Stimulated activated CD8-positive, alpha-beta memory T cell treated with anti-CD3 and anti-CD28 coated beads, Interleukin-7, amount 100 ng/mL, for 4 hours (primary cell): ENCODE data around the gene SHROOM3.

Experiments used
- DNase-seq, 2 donors: peaks; one replicate each; pipeline ENCODE4 v3.0.0-alpha.2; 2020; ENCODE audit warnings: low read depth in 2 of 2

Gene SHROOM3

DNA sequence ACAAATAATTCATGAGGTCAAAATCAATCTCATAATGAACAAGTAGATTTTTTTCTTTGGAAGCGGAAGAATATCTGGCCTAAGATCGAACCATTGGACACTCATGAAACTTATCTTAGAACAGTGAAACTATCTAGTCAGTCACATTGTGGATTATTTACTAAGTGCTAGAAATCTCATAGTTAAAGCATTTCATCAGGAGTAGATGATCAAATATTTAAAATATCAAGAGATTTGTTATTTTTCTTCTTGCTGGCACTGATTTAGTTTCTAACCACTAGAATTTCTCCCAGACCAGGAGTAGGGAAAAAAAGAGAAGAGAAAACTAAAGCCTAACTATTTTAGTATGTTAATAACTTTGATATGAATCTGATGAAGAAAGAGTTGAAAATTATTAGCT lies 105.5 kb downstream of the SHROOM3 start:
- no peak for DNase-seq

- no peak for DNase-seq
Measured at GRCh38 chr4:76543378-76543777, 108.3 kb downstream of the SHROOM3 start.

DNA sequence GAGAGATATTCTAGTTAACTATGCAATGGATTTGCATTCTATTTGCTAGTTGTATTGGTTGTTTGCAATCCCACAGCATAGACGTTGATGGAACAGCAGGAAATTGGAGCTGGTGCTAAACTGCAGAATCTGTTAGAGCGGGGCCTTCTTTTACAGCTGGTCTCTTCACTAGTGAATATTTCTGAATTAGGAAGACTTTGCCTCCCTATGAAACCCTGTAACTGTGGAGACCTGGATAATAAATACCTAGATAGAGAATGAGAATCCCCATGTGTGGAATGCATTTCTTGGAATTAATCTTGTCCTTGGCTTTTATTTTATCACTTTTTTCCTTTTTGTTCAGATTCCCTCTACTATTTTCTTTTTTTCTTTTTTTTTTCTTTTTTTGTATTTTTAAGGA lies 109.7 kb downstream of the SHROOM3 start:
- no peak for DNase-seq

DNA sequence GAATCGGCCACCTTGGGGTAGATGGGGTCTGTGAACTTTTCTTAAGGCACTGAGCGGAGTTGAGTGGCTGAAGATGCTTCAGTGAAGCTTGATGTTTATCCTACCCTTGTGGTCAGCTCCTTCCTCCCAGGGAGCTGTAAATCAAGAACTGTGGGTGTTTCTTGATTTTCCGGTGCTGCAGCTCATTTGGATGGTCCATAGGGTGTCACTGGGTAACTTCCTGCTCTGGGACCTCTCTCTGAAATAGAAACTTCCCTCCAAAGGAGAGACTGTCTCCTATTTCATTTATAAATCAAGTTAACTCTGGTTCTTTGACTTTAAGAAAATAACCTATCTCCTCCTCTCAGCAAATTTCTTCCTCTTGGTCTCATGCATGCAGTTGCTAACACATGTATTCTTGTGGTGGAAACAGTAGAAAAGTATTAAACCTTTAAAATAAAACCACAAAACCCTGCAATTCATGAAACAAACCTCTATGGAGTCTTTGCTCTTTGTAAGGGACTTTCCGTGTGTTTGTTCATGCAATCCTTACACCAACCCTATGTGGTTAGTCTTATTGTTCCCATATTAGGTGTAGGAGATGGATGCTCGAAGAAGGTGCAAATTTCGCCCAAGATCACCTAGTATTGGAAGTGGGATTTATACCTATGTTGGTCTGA lies 110.3 kb downstream of the SHROOM3 start:
- DNase-seq = no peak

- no peak for DNase-seq
Measured at GRCh38 chr4:76546327-76546726, 111.3 kb downstream of the SHROOM3 start.

DNA sequence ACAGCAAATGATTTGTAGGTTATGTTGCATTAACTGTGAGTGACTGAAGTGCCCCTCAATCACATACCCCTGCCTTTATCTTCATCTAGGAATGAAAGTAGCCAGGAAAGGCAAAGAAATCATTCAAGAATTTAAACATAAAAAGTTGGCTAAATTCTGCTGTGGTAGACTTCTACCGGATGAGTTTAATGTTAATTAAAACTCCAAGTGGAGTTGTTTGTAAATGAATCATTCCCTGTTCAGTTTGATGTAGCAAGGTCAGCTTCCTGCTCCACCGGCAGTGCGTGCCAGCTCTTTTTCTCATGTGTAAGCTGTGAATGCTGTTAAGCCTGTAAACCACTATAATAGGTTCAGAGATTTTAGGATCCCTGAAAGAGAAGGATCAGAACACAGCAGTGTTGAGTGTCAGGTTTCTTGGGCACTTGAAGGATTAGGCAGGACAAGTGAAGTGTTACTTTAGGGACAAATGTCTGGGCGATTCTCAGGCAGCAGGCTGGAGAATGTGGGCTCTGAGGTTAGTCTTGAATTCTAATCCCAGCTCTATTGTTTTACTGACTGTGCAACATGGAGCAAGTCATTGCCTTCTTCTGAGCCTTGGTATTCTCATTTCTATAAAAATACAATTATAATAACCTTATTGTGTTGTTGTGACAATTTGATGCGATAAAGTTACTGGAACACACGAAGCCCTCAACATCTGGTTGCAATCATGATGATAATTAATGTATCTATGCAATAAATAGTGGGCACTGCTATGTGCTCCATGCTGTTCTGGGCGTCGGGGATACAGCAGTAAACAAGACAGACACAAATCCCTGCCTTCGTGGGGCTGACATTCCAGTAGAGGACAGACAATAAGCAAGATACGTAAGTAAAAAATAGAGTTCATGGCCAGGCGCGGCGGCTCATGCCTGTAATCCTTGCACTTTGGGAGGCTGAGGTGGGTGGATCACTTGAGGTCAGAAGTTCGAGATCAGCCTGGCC lies 112.0 kb downstream of the SHROOM3 start:
- DNase-seq = no peak

- no peak for DNase-seq
Measured at GRCh38 chr4:76548704-76549103, 113.7 kb downstream of the SHROOM3 start.

DNA sequence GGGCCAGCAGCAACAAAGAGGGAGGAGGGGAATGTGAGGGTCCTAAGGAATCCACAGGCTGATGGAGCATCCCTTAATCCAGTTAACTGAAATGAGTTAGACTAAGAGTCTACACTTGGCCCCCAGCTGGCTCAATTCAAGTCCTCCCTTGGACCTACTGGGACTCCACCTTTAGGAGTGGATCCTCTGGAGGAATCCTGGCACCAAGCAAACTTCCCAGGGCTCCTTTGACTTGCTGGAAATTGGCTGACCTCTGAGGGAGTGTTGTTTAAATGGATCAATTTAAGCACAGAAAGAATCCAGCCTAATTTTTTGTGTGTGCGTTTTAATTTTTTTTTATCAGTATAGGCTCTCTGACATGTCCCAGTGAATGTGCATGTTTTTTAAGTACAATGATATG lies 114.7 kb downstream of the SHROOM3 start:
- no peak for DNase-seq

DNA sequence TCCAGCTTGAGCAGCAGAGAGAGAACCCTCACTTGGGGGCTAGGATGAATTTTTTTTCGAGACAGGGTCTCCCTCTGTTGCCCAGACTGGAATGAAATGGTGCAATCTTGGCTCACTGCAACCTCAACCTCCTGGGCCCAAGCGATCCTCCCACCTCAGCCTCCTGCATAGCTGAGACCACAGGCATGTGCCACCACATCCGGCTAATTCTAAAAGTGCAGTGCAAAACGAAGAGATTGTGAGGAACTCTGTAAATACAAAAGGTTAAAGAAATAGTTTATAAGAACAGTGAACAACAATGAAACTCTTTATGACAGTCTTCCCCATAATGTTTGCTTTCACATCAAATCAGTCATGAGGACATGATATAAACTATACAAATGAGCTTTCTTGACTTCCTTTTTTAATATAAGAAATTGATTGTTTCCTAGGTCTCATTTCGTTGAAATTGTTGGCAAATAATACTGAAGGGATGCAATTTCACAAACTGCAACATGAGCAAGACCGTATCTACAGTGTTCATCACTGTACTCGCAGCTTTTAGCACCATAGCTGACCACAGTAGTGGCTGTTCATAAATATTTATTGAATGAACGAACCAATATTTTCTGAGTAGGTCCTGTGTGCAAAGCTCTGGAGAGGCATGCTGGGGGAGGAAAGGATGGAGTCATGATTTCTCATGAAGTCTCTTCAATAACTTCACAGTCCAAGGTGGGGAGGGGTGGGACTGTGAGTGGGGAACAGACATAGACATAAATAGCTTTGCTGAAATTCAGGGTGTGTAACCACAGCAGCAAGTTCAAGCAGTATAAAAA lies 116.1 kb downstream of the SHROOM3 start:
- no peak for DNase-seq

DNA sequence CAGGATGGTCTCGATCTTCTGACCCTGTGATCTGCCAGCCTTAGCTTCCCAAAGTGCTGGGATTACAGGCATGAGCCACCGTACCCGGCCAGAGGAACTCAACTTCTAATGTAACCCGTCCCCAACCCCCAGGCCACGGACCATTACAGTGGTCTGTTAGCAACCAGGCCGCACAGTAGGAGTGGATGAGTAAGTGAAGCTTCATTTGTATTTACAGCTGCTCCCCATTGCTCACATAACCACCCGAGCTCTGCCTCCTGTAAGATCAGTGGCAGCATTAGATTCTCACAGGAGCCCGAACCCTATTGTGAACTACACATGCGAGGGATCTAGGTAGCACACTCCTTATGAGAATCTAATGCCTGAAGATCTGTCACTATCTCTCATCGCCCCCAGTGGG lies 119.6 kb downstream of the SHROOM3 start:
- DNase-seq = no peak

- DNase-seq = no peak
Measured at GRCh38 chr4:76556452-76556851, 121.4 kb downstream of the SHROOM3 start.

GRCh38 chr4:76558396-76559235 lies 123.6 kb downstream of the SHROOM3 start:
- DNase-seq = no peak

DNA sequence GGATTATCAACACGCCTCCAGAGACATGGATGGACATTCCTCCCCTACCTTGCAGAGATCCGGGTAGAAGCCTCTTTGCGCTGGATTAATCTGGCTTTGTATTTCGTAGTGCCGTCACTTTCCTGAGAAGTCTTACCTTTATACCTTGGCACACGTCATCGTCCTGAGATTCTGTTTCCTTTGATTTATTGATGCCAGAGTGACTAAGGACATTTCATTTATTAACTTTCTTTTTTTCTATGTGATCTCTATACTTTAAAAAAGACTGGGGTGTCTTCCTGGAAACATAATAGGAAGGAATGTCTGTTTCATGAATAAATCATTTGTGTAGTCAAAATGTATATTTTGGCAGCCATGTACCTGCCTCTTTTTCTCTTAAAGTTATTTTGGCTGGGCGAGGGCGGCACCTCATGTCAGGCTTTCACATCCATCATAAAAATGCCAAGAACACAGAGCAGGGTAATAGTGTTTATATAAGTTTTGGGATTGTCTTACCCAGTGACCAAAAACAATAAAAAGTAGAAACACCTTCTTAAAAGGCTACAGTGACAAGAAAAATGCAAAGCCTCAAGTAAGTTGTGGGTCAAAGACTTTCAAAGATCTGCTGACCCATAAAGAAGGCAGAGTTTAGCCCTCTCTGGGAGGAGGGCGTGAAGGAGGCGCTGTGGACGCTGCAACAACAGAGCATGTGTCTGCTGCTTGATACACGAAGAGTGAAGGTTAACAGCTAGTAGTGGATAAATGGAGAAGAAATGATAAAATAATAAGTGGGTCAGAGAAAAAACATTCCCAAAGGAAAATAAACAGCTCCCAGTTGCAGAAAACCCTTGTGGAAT lies 124.4 kb downstream of the SHROOM3 start:
- DNase-seq = no peak

DNA sequence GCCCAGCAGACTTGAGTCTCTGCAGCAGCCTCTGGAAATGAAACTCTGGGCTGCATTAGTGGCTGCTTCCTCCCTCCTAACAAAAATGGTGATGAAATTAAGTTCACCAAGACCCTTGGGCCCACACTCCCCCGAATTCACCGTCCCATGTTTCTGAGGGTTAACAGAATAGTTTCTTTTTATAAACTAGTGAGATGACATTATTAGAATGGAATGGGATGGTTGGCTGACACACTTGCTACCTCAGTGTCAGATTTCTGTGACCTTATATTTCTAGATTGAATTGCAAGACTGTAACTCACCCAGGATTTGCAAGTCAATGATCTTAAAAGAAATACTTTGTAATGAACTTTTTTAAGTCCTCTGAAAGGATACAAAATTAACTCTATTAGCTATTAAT lies 127.1 kb downstream of the SHROOM3 start:
- DNase-seq = no peak

DNA sequence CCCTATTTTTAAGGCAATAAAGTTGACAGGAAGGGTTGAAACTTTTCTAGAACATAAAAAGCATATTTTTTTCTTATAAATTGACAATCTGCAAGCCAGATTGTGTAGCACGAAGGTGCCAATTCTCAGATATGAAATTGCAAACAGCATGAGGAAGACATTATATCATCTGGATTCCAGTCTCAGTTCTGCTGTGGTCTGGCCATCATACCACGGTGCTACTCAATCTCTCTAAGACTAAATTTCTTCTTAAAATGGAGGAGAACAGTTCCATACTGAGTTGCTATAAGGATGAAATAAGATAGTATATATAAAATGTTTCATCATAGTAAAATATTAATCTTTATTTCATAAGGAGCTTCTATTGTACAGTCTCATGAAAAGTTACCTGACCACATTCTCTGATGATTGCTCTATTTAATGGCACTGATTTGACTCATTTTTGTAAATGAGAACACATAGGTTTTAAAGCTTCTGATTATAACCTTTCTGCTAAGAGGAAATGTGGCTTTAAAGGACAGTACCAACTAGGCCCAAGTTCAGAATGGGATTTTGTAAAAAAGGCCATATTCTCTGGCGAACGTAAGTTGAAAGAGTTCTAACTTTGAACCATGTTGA lies 127.9 kb downstream of the SHROOM3 start:
- DNase-seq = no peak

DNA sequence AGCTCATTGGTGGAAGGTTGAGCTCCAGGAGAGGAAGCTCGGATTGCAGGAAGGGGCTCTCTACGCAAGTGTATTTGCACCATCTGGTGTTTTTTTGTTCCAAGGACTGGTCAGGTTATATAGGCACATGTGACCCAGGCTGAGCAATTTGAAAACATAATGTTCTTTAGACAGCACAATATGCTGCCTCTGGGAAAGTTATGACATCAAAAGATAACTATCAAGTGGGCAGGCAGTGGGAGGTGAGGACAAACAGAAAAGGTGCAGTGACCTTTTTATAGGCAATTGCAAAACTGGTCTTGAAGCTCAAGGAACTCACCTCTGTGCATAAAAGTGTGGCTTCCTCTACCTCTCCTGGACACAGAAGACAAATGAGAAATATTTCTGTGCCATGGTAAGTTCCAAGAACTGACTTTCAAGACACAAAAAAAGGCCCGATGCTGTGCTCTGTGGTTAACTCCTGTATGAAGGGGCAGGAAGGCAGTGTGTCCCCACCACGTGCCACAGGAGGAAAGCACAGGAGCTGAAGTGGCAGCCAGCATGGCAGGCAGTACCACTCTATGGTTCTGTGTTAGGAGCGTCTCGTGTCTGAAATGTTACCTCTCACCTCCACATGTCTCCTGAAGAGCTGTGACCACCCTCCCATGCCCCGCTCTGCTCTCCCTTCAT lies 128.6 kb downstream of the SHROOM3 start:
- no peak for DNase-seq

- DNase-seq = no peak
Measured at GRCh38 chr4:76564123-76564915, 129.3 kb downstream of the SHROOM3 start.

GRCh38 chr4:76568262-76568661 lies 133.2 kb downstream of the SHROOM3 start:
- no peak for DNase-seq

GRCh38 chr4:76569225-76569624 lies 134.2 kb downstream of the SHROOM3 start:
- DNase-seq = no peak
